ENCODE data around the gene KIAA1586. TPM values are rescaled to one million over a fixed set of nuclear protein-coding genes. Genes with fewer than 3 reads are reported as not detected.
"Not testable (repeated sequence)": the region's sequence is repeated elsewhere in the genome, so short reads cannot be mapped to it uniquely, and the experiment has no call there.

Gene KIAA1586
- total RNA-seq, 1 donor from 2014 or later: 39.8 TPM

DNA sequence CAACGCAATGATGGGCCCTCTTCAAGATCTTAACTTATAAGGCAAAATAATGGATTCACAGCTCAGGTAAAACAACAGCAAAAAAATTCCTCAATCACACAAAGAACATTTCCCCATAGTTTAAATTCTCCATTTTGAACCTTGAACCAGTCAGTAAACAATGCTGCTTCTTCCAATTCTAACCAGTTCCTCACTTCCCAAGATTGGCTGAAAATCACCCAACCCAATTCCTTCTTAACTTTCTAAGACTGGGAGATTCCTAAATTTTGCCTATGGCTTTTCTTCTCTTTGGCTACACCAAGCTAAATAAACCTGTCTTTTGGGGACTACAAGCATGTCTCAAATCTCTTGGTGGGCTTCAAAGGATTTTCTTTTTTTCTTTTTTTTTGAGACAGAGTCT, 40.4 kb downstream of the KIAA1586 start:
- no peaks in the 10 kb centered on the region for H3K9me3 Mint-ChIP-seq
- H3K4me1 Mint-ChIP-seq: peaks cover 14% of the 10 kb centered on the region
- H3K27ac Mint-ChIP-seq (ENCODE audit: unreplicated experiment): no peak overlapping the region
- no peak for DNase-seq (ENCODE audit: low read depth, low spot score)
- TF ChIP-seq, protein P1, sequence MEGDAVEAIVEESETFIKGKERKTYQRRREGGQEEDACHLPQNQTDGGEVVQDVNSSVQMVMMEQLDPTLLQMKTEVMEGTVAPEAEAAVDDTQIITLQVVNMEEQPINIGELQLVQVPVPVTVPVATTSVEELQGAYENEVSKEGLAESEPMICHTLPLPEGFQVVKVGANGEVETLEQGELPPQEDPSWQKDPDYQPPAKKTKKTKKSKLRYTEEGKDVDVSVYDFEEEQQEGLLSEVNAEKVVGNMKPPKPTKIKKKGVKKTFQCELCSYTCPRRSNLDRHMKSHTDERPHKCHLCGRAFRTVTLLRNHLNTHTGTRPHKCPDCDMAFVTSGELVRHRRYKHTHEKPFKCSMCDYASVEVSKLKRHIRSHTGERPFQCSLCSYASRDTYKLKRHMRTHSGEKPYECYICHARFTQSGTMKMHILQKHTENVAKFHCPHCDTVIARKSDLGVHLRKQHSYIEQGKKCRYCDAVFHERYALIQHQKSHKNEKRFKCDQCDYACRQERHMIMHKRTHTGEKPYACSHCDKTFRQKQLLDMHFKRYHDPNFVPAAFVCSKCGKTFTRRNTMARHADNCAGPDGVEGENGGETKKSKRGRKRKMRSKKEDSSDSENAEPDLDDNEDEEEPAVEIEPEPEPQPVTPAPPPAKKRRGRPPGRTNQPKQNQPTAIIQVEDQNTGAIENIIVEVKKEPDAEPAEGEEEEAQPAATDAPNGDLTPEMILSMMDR (conservative IDR thresholded peaks at IDR 0.05): no peak
- H3K4me3 Mint-ChIP-seq: no peak overlapping the region
- H3K27me3 Mint-ChIP-seq (ENCODE audit: low read depth): no peaks in the 10 kb centered on the region
- H3K36me3 Mint-ChIP-seq (ENCODE audit: low read depth): no peaks in the 10 kb centered on the region

DNA sequence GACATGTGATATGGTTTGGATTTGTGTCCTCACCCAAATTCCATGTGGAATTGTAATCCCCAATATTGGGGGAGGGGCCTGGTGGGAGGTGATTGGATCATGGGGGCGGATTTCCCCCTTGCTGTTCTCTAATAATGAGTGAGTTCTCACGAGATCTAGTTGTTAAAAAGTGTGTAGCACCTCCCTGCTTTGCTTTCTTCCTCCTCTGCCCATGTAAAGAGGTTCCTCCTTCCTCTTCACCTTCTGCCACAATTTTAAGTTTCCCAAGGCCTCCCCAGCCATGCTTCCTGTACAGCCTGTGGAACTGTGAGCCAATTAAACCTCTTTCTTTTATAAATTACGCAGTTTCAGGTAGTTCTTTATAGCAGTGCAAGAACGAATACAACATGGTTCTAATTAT, 41.4 kb downstream of the KIAA1586 start:
- no peak for DNase-seq (ENCODE audit: low read depth, low spot score)
- no peak overlapping the region for H3K4me3 Mint-ChIP-seq
- peaks cover 24% of the 10 kb centered on the region for H3K4me1 Mint-ChIP-seq
- H3K27me3 Mint-ChIP-seq (ENCODE audit: low read depth): no peaks in the 10 kb centered on the region
- TF ChIP-seq, protein P1 (conservative IDR thresholded peaks at IDR 0.05): no peak
- no peaks in the 10 kb centered on the region for H3K9me3 Mint-ChIP-seq
- no peaks in the 10 kb centered on the region for H3K36me3 Mint-ChIP-seq (ENCODE audit: low read depth)
- no peak overlapping the region for H3K27ac Mint-ChIP-seq (ENCODE audit: unreplicated experiment)

DNA sequence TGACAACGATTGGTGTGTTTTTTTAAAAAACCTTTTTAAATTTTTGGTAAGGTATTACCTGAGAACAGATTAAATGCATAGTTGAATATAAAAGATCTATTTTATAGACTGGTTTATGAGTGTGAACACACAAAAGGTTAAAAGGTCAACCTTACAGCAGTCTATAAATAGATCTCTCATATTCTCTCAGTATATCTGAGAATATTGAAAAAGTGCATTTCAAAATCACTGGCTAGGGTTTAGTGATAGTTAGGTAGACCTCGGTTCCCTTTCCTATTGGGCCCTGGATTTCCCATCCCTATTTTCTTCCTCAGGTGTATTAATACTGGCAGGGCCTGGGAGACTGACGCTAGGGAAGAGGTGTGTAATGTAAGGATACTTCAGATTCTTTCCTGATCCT, 42.8 kb downstream of the KIAA1586 start:
- no peaks in the 10 kb centered on the region for H3K9me3 Mint-ChIP-seq
- peaks cover 33% of the 10 kb centered on the region for H3K4me1 Mint-ChIP-seq
- no peak overlapping the region for H3K27ac Mint-ChIP-seq (ENCODE audit: unreplicated experiment)
- H3K4me3 Mint-ChIP-seq: peak overlapping the region; percentile 86
- no peaks in the 10 kb centered on the region for H3K27me3 Mint-ChIP-seq (ENCODE audit: low read depth)
- DNase-seq (ENCODE audit: low read depth, low spot score): no peak
- no peaks in the 10 kb centered on the region for H3K36me3 Mint-ChIP-seq (ENCODE audit: low read depth)
- TF ChIP-seq, protein P1 (conservative IDR thresholded peaks at IDR 0.05): no peak

DNA sequence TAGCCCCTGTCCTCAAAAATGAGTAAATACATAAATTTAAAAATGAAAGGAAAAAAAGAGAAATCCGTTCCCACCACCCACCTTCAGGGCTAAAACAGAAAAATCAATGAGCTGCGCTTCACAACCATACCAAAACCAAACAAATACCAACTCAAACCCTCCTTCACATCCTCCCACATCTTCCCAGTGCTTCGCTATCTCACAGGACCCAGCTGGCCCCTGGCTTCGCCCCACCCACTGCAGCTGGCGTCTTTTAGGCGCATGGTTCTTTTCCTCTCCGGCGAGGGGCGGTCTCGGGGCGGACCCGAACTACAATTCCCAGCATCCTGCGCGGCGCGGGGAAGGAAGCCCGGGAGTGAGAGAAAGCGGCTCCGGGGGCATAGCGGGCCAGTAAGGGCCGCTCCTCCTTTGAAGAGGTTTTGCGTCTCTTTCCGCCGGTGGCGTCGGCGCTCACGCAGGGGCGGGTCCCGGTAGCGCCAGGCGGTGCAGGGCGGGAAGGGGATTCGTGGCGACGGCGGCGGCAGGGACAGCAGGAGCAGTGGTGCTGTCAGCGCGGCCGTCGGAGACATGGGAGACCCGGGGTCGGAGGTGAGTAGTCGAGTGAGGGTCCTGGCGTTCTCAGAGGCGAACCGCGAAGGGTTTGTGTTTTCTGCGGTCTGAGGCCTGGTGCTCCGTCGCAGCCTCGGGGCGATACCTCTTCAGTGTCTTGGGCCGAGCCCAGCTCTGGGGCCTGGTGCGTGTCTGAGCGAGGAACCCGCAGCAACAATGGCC, 43.4 kb downstream of the KIAA1586 start, which contains the start of gene ZNF451:
TSS of gene ZNF451 (plus strand) at position 502 of the 771 bp plus-strand sequence. CDS start at position 568, 66 bp downstream.
- peaks cover 33% of the 10 kb centered on the region for H3K4me1 Mint-ChIP-seq
- H3K27ac Mint-ChIP-seq (ENCODE audit: unreplicated experiment): peak within 1 kb of the TSS; percentile 58
- no peaks in the 10 kb centered on the region for H3K9me3 Mint-ChIP-seq
- no peaks in the 10 kb centered on the region for H3K27me3 Mint-ChIP-seq (ENCODE audit: low read depth)
- peak within 1 kb of the TSS; percentile 86 for H3K4me3 Mint-ChIP-seq
- no peaks in the 10 kb centered on the region for H3K36me3 Mint-ChIP-seq (ENCODE audit: low read depth)
- TF ChIP-seq, protein P1 (conservative IDR thresholded peaks at IDR 0.05): no peak
- peak; percentile 97 for DNase-seq (ENCODE audit: low read depth, low spot score)

DNA sequence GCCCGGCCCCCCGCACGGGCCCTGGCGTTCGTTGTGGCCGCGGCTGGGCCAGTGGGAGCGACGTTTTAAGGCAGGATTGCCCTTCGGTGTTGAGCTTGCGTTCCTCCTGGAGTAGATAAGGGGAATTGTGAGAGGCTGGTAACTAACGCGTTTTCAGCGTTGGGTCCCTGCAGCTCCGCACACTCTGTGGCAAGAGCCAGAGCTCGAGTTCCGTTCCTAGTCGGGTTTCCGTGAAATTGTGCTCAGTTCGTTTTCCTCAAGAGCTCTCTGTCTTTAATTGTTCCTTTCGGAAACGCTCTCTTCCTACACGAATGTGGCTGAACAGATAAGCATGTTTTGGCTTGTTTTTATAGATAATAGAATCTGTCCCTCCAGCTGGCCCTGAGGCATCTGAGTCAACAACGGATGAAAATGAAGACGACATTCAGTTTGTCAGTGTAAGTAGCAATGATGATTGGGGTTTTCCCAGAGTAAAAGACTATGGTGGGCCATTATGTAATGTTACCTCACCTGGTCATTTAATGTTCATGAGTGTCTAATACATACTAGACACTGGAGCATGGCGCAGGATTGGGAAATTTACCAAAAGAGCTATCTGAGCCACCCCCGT, 44.1 kb downstream of the KIAA1586 start:
- not testable (repeated sequence) for H3K36me3 Mint-ChIP-seq (ENCODE audit: low read depth); H3K4me3 Mint-ChIP-seq; H3K27ac Mint-ChIP-seq (ENCODE audit: unreplicated experiment); DNase-seq (ENCODE audit: low read depth, low spot score); H3K9me3 Mint-ChIP-seq; H3K27me3 Mint-ChIP-seq (ENCODE audit: low read depth)
- H3K4me1 Mint-ChIP-seq: peaks cover 33% of the 10 kb centered on the region

DNA sequence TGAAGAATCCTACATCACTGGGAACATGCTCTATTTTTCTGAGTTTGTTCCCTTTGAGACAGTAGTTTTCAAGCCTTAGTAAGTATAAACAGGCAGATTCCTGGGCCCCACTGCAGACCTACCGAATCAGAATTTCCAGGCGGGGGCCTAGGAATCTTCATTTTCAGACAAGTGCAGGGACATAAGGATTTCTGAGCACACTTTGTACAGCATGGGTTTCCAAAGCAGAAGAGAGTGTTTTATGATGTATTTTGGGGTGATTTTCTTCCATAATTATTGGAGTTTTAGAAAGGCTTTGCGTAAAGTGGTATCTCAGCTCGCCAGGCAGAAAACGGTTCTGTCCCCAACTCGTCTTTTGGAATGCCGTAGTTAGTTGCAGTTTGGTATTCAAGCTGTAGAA, 44.9 kb downstream of the KIAA1586 start:
- peak overlapping the region; percentile 14 for H3K27ac Mint-ChIP-seq (ENCODE audit: unreplicated experiment)
- H3K4me1 Mint-ChIP-seq: peaks cover 33% of the 10 kb centered on the region
- not testable (repeated sequence) for H3K9me3 Mint-ChIP-seq; H3K36me3 Mint-ChIP-seq (ENCODE audit: low read depth); DNase-seq (ENCODE audit: low read depth, low spot score); H3K27me3 Mint-ChIP-seq (ENCODE audit: low read depth)
- peak overlapping the region; percentile 86 for H3K4me3 Mint-ChIP-seq

Data from neural crest cell (in vitro differentiated cells).